ENCODE measurements around the gene WLS.
"Not testable (repeated sequence)": the region's sequence is repeated elsewhere in the genome, so short reads cannot be mapped to it uniquely, and the experiment has no call there.

The WLS gene

GRCh38 chr1:68178821-68179490 lies 53.4 kb downstream of the WLS start:
- H3K9me3 Mint-ChIP-seq: no peaks in the 10 kb centered on the region
- no peak overlapping the region for H3K4me3 Mint-ChIP-seq
- no peaks in the 10 kb centered on the region for H3K4me1 Mint-ChIP-seq (ENCODE audit: low read depth)
- H3K27ac Mint-ChIP-seq: no peak overlapping the region
- intact Hi-C loops (cut with micrococcal nuclease): no loop called here
- no peaks in the 10 kb centered on the region for H3K27me3 Mint-ChIP-seq
- no peaks in the 10 kb centered on the region for H3K36me3 Mint-ChIP-seq (ENCODE audit: low read depth)

- H3K4me3 Mint-ChIP-seq: no peak overlapping the region
- no peaks in the 10 kb centered on the region for H3K27me3 Mint-ChIP-seq
- no peaks in the 10 kb centered on the region for H3K36me3 Mint-ChIP-seq (ENCODE audit: low read depth)
- no peaks in the 10 kb centered on the region for H3K9me3 Mint-ChIP-seq
- intact Hi-C loops (cut with micrococcal nuclease): no loop called here
- H3K4me1 Mint-ChIP-seq (ENCODE audit: low read depth): no peaks in the 10 kb centered on the region
- H3K27ac Mint-ChIP-seq: no peak overlapping the region
These were observed 56.5 kb downstream of the WLS start for GRCh38 chr1:68175621-68176398.

GRCh38 chr1:68174738-68175113 lies 57.6 kb downstream of the WLS start:
- Mint-ChIP-seq H3K4me3 (no peak overlapping the region), H3K9me3 (no peaks in the 10 kb centered on the region), H3K4me1 (ENCODE audit: low read depth) (no peaks in the 10 kb centered on the region), H3K27ac (no peak overlapping the region), H3K27me3 (no peaks in the 10 kb centered on the region), H3K36me3 (ENCODE audit: low read depth) (no peaks in the 10 kb centered on the region)
- intact Hi-C loops (cut with micrococcal nuclease): no loop called here

GRCh38 chr1:68173936-68174737 lies 58.2 kb downstream of the WLS start:
- no peaks in the 10 kb centered on the region for H3K27me3 Mint-ChIP-seq
- no peak overlapping the region for H3K27ac Mint-ChIP-seq
- H3K9me3 Mint-ChIP-seq: no peaks in the 10 kb centered on the region
- H3K36me3 Mint-ChIP-seq (ENCODE audit: low read depth): no peaks in the 10 kb centered on the region
- H3K4me1 Mint-ChIP-seq (ENCODE audit: low read depth): no peaks in the 10 kb centered on the region
- H3K4me3 Mint-ChIP-seq: no peak overlapping the region
- intact Hi-C loops (cut with micrococcal nuclease): no loop called here

GRCh38 chr1:68173283-68173935 lies 58.9 kb downstream of the WLS start:
- intact Hi-C loops (cut with micrococcal nuclease): no loop called here
- Mint-ChIP-seq H3K36me3 (ENCODE audit: low read depth) (no peaks in the 10 kb centered on the region), H3K9me3 (no peaks in the 10 kb centered on the region), H3K4me3 (no peak overlapping the region), H3K27ac (no peak overlapping the region), H3K4me1 (ENCODE audit: low read depth) (no peaks in the 10 kb centered on the region), H3K27me3 (no peaks in the 10 kb centered on the region)

- H3K36me3 Mint-ChIP-seq (ENCODE audit: low read depth); H3K27ac Mint-ChIP-seq; H3K4me1 Mint-ChIP-seq (ENCODE audit: low read depth); H3K27me3 Mint-ChIP-seq; H3K9me3 Mint-ChIP-seq; intact Hi-C loops (cut with micrococcal nuclease); H3K4me3 Mint-ChIP-seq: not testable (repeated sequence)
These were observed 60.5 kb downstream of the WLS start for GRCh38 chr1:68171795-68172194.

GRCh38 chr1:68168545-68169171 lies 63.7 kb downstream of the WLS start:
- H3K4me1 Mint-ChIP-seq (ENCODE audit: low read depth): no peaks in the 10 kb centered on the region
- intact Hi-C loops (cut with micrococcal nuclease): no loop called here
- no peak overlapping the region for H3K27ac Mint-ChIP-seq
- no peak overlapping the region for H3K4me3 Mint-ChIP-seq
- no peaks in the 10 kb centered on the region for H3K9me3 Mint-ChIP-seq
- no peaks in the 10 kb centered on the region for H3K27me3 Mint-ChIP-seq
- H3K36me3 Mint-ChIP-seq (ENCODE audit: low read depth): no peaks in the 10 kb centered on the region

GRCh38 chr1:68167211-68167610 lies 65.1 kb downstream of the WLS start:
- Mint-ChIP-seq H3K4me3 (no peak overlapping the region), H3K9me3 (no peaks in the 10 kb centered on the region), H3K4me1 (ENCODE audit: low read depth) (no peaks in the 10 kb centered on the region), H3K27me3 (no peaks in the 10 kb centered on the region), H3K27ac (no peak overlapping the region), H3K36me3 (ENCODE audit: low read depth) (peaks cover 8% of the 10 kb centered on the region)
- intact Hi-C loops (cut with micrococcal nuclease): no loop called here

GRCh38 chr1:68166348-68166747 lies 66.0 kb downstream of the WLS start:
- H3K27me3 Mint-ChIP-seq: no peaks in the 10 kb centered on the region
- no peak overlapping the region for H3K27ac Mint-ChIP-seq
- H3K4me3 Mint-ChIP-seq: no peak overlapping the region
- intact Hi-C loops (cut with micrococcal nuclease): no loop called here
- H3K36me3 Mint-ChIP-seq (ENCODE audit: low read depth): peaks cover 14% of the 10 kb centered on the region
- no peaks in the 10 kb centered on the region for H3K4me1 Mint-ChIP-seq (ENCODE audit: low read depth)
- no peaks in the 10 kb centered on the region for H3K9me3 Mint-ChIP-seq

- Mint-ChIP-seq H3K27ac (no peak overlapping the region), H3K4me1 (ENCODE audit: low read depth) (no peaks in the 10 kb centered on the region), H3K27me3 (no peaks in the 10 kb centered on the region), H3K36me3 (ENCODE audit: low read depth) (peaks cover 14% of the 10 kb centered on the region), H3K9me3 (no peaks in the 10 kb centered on the region), H3K4me3 (no peak overlapping the region)
- intact Hi-C loops (cut with micrococcal nuclease): no loop called here
These were observed 66.7 kb downstream of the WLS start for GRCh38 chr1:68165665-68166064.

- H3K4me3 Mint-ChIP-seq: no peak overlapping the region
- intact Hi-C loops (cut with micrococcal nuclease): no loop called here
- no peak overlapping the region for H3K27ac Mint-ChIP-seq
- H3K4me1 Mint-ChIP-seq (ENCODE audit: low read depth): no peaks in the 10 kb centered on the region
- peaks cover 14% of the 10 kb centered on the region for H3K36me3 Mint-ChIP-seq (ENCODE audit: low read depth)
- H3K27me3 Mint-ChIP-seq: no peaks in the 10 kb centered on the region
- no peaks in the 10 kb centered on the region for H3K9me3 Mint-ChIP-seq
These were observed 67.4 kb downstream of the WLS start for GRCh38 chr1:68164918-68165317.

- Mint-ChIP-seq H3K27me3 (no peaks in the 10 kb centered on the region), H3K4me1 (ENCODE audit: low read depth) (no peaks in the 10 kb centered on the region), H3K9me3 (no peaks in the 10 kb centered on the region), H3K4me3 (no peak overlapping the region), H3K27ac (no peak overlapping the region), H3K36me3 (ENCODE audit: low read depth) (peaks cover 14% of the 10 kb centered on the region)
- intact Hi-C loops (cut with micrococcal nuclease): no loop called here
These were observed 69.1 kb downstream of the WLS start for GRCh38 chr1:68163220-68163619.

GRCh38 chr1:68162761-68163160 lies 69.6 kb downstream of the WLS start:
- H3K36me3 Mint-ChIP-seq (ENCODE audit: low read depth): peaks cover 14% of the 10 kb centered on the region
- no peak overlapping the region for H3K4me3 Mint-ChIP-seq
- no peaks in the 10 kb centered on the region for H3K9me3 Mint-ChIP-seq
- H3K4me1 Mint-ChIP-seq (ENCODE audit: low read depth): no peaks in the 10 kb centered on the region
- no peak overlapping the region for H3K27ac Mint-ChIP-seq
- intact Hi-C loops (cut with micrococcal nuclease): no loop called here
- H3K27me3 Mint-ChIP-seq: no peaks in the 10 kb centered on the region

Data from dendritic cell treated with granulocyte-macrophage colony-stimulating factor and Interleukin-4, amounts not matched to agents 40 ng/mL and 50 ng/mL, for 4 days (primary cell).